Activated T-cell treated with anti-CD3 and anti-CD28 coated beads for 4 hours (primary cell): ENCODE measurements around the gene ATP6V0B.
A peak's percentile ranks its signal among the peaks of the same experiment; 100 is the strongest.

Experiments
- DNase-seq: peaks from one replicate; pipeline ENCODE4 v3.0.0-alpha.2; 2020

ATP6V0B gene

GRCh38 chr1:43969746-43970466 lies 4.9 kb upstream of the ATP6V0B start, which contains the start of gene DPH2:
DPH2 (plus strand) TSS chr1:43970010; CDS start chr1:43970176, 166 bp downstream.
- peak; percentile 93 for DNase-seq

GRCh38 chr1:43970502-43970901 lies 4.3 kb upstream of the ATP6V0B start:
- no peak for DNase-seq

GRCh38 chr1:43970911-43971310 lies 3.8 kb upstream of the ATP6V0B start:
- DNase-seq: no peak

- DNase-seq: no peak
Observed at GRCh38 chr1:43971336-43971980, 3.3 kb upstream of the ATP6V0B start.

GRCh38 chr1:43973981-43974442 lies 748 bp upstream of the ATP6V0B start:
- DNase-seq: no peak

- DNase-seq: no peak
Observed at GRCh38 chr1:43975249-43975961, 645 bp downstream of the ATP6V0B start.

- no peak for DNase-seq
Observed at GRCh38 chr1:43976045-43976444, 1.3 kb downstream of the ATP6V0B start.

- DNase-seq: no peak
Observed at GRCh38 chr1:43976890-43977289, 2.1 kb downstream of the ATP6V0B start.

- DNase-seq: no peak
Observed at GRCh38 chr1:43977376-43978263, 2.9 kb downstream of the ATP6V0B start.

GRCh38 chr1:43978264-43978550 lies 3.4 kb downstream of the ATP6V0B start:
- DNase-seq: no peak

- DNase-seq: no peak
Observed at GRCh38 chr1:43978551-43979260, 3.9 kb downstream of the ATP6V0B start, which contains the start of gene B4GALT2. B4GALT2 (plus strand) TSS chr1:43979210; CDS start chr1:43981161, 1,951 bp downstream.

- DNase-seq: no peak
Observed at GRCh38 chr1:43979261-43979527, 4.4 kb downstream of the ATP6V0B start.

GRCh38 chr1:43979528-43980254 lies 4.9 kb downstream of the ATP6V0B start:
- no peak for DNase-seq

- DNase-seq: no peak
Observed at GRCh38 chr1:43980255-43981134, 5.7 kb downstream of the ATP6V0B start.

- no peak for DNase-seq
Observed at GRCh38 chr1:43981135-43981491, 6.4 kb downstream of the ATP6V0B start.

- no peak for DNase-seq
Observed at GRCh38 chr1:43981636-43982035, 6.9 kb downstream of the ATP6V0B start.

- no peak for DNase-seq
Observed at GRCh38 chr1:43982241-43982640, 7.5 kb downstream of the ATP6V0B start.

- DNase-seq: no peak
Observed at GRCh38 chr1:43982808-43983207, 8.0 kb downstream of the ATP6V0B start.

- no peak for DNase-seq
Observed at GRCh38 chr1:43983253-43983899, 8.6 kb downstream of the ATP6V0B start.

GRCh38 chr1:43984855-43985254 lies 10.1 kb downstream of the ATP6V0B start:
- DNase-seq: no peak
